GM12892 (cell line): ENCODE results near the gene CCDC81. TPM values are rescaled to one million over a fixed set of nuclear protein-coding genes. Genes with fewer than 3 reads are reported as not detected.
"Not testable (repeated sequence)": the region's sequence is repeated elsewhere in the genome, so short reads cannot be mapped to it uniquely, and the experiment has no call there.

Source experiments
- DNase-seq: peaks from one replicate; pipeline ENCODE4 v3.0.0; 2011; ENCODE audit not compliant: insufficient read length
- FAIRE-seq: peaks from 2 replicates; lab custom pipeline; 2011; peaks lifted over from hg19 to GRCh38; lab: Jason Lieb, UNC
- POLR2A ChIP-seq: IDR thresholded peaks from 2 replicates; pipeline ENCODE4 v1.6.1; 2011; ENCODE audit warnings: low read depth, low read length, control low read depth
- POLR2AphosphoS5 ChIP-seq: IDR thresholded peaks from 2 replicates; pipeline ENCODE4 v1.6.1; 2011; ENCODE audit warnings: low read depth, low read length, control low read depth
- TAF1 ChIP-seq: IDR thresholded peaks from 2 replicates; pipeline ENCODE4 v1.6.1; 2011; ENCODE audit warnings: low read depth, mild to moderate bottlenecking, control low read depth, low read length, borderline replicate concordance
- polyA plus RNA-seq: library from polyadenylated mRNA; unstranded; fragments of >200 nt; gene quantifications from one replicate; pipeline ENCODE4 v1.2.1, GENCODE V29; 2012; ENCODE audit warnings: missing spikeins, inconsistent platforms; ENCODE audit not compliant: missing spikeins

Gene CCDC81
- polyA plus RNA-seq: not detected

DNA sequence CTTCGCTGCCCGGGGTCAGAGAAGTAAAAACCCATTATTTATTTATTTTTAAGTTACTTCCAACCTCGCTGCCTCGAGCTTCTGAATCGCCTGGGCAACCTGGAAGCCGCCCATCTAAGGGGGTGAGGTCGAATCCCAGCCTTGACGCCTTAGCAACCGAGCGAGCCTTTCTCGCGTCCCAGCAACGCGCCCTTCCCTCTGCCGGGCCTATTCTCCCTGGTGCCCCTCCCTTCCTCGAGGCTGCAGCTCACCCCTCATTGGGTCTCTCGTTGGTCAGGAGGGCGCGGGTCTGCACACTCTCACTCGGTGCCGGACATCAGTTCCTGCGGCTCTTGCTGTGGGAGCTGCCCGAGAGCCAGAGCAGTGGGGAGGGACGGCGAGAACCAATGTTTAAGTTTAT, at the start of gene CCDC81:
CCDC81 (plus strand) TSS at position 302 of the 400 bp plus-strand sequence. CDS start 277 bp downstream, outside the sequence.
- no peak for TF ChIP-seq TAF1
- TF ChIP-seq POLR2A: no peak
- no peak for TF ChIP-seq POLR2AphosphoS5
- DNase-seq (no peak), FAIRE-seq (no peak)

DNA sequence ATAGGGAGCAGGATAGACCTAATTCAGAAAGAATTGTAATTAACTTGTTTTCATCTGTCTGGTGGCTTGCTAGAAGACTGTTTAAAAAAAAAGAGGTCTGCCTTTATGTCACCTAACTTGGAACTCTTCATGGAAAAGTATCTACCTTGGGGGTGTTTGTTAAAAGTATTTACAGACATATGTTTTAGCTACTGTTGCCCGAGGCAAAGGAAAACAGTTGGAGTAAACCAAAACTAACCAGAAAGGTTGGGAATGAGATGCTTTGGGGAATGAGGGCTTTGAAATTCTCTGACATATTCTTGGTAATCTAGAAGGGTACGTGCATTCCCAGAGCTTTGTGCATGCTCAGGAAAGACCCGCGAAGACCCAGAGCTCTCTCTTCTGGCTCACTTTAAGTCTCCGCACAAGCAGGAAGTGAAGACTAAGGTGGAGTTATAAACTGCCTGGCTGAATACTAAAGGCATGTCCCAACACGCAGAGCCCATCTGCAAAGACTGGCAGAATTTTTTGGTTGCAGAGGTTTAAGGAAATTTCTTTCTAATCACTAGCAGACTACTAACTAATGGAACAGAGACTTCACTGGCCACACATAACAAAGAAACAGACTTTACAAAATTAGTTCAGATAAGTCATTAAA, 39.4 kb upstream of the CCDC81 start:
- FAIRE-seq: no peak
- DNase-seq: no peak
- TF ChIP-seq TAF1 (no peak), POLR2A (no peak), POLR2AphosphoS5 (no peak)

DNA sequence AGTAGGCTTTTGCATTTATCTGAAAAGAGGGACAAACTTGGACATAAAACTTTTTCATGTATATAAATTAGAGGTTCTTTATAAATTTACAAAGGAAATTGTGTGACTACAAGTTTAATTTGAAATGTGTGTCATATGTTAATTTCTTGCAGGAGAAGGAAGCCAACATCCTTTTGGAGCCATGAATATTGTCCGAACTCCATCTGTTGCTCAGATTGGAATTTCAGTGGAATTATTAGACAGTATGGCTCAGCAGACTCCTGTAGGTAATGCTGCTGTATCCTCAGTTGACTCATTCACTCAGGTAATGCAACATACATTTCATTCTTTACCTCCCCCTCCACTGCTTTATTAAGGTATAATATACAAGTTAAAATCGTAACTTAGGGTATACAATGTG, 37.5 kb upstream of the CCDC81 start:
- TF ChIP-seq POLR2AphosphoS5: no peak
- TF ChIP-seq POLR2A: no peak
- TF ChIP-seq TAF1: no peak
- FAIRE-seq (no peak), DNase-seq (no peak)

DNA sequence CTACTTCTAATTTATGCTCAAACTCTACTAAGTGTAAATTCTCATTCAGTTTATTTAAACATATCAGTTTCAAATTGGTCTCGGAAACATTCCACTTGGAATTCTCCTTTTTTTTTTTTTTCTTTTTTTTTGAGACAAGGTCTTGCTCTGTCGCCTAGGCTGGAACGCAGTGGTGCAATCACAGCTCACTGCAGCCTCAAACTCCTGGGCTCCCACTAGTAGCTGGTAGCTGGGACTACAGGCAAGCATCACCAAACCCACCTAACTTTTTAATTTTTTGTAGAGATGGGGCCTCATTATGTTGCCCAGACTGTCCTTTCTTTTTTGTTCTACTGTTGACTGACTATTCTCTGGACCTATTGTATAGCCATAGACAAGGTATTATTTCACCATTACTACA, 33.3 kb upstream of the CCDC81 start:
- FAIRE-seq (no peak), DNase-seq (no peak)
- TF ChIP-seq TAF1 (no peak), POLR2A (no peak), POLR2AphosphoS5 (no peak)

DNA sequence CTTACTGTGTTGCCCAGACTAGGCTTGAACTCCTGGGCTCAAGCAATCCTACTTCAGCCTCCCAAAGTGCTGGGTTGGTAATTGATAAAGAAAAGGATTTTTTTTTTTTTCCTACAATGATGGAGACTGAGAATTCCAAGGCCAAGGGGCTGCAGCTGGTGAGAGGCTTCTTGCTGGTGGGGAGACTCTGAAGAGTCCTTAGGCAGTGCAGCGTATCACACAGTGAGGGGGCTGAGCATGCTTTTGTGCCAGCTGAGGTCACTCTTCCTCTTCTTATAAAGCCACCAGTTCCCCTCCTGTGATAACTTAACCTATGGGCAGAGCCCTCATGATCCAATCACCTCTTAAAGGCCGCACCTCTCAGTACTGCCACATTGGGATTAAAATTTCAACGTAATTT, 28.2 kb upstream of the CCDC81 start:
- TF ChIP-seq POLR2A (no peak), TAF1 (no peak), POLR2AphosphoS5 (no peak)
- no peak for FAIRE-seq
- DNase-seq: no peak

DNA sequence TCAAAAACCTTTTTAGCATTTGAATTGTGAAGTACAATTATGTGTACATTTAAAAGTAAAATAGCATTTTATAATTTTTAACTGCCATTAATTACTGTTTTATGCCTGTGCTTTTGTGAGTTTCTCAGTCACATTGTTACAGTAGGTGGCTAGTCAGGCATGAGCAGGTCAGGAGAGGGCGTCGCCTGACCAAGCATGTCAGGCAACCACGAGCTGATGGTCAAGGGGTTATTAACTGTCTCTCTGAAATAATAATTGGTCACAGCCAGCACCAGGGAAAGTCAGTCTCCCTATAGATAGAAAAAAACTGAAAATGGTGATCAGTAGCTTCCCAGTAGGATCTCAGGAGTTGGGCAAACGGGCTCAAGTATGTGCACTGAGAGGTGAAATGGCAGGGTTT, 19.4 kb upstream of the CCDC81 start:
- DNase-seq (no peak), FAIRE-seq (no peak)
- TF ChIP-seq TAF1: no peak
- no peak for TF ChIP-seq POLR2A
- no peak for TF ChIP-seq POLR2AphosphoS5

DNA sequence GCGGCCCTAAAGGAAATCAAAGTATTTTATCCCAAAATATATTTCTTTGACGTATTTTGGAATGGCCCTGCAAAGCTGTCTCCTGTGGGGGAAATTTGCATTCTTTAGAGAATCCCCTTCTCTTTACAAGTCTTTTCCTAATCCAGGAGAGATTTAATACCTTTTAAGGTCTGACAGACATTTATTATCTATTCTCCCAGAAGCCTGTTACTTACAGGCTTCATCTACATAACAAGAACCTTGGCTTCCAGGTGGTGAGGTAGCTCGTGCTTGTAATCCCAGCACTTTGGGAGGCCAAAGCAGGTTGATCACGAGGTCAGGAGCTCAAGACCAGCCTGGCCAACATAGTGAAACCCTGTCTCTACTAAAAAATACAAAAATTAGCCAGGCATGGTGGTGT, 17.3 kb upstream of the CCDC81 start:
- not testable (repeated sequence) for FAIRE-seq, DNase-seq

DNA sequence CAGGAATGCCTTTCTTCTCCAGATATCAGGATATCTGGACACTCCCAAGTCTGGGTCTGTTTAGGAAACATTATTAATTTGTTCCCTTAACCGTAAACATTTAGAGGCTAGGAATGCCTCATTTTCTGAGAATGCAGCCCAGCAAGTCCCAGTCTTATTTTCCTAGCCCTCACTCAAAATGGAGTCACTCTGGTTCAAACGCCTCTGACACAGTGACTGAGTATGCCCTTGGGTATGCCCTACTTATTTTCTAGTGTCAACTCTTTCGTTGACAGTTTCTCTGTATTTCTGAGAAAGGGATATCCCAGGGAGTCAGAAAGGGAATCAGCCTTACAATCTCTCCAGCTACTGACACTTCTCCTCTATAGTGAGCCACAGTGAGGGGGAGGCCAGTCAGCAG, 16.0 kb upstream of the CCDC81 start:
- no peak for FAIRE-seq
- TF ChIP-seq TAF1 (no peak), POLR2AphosphoS5 (no peak), POLR2A (no peak)
- DNase-seq: no peak

DNA sequence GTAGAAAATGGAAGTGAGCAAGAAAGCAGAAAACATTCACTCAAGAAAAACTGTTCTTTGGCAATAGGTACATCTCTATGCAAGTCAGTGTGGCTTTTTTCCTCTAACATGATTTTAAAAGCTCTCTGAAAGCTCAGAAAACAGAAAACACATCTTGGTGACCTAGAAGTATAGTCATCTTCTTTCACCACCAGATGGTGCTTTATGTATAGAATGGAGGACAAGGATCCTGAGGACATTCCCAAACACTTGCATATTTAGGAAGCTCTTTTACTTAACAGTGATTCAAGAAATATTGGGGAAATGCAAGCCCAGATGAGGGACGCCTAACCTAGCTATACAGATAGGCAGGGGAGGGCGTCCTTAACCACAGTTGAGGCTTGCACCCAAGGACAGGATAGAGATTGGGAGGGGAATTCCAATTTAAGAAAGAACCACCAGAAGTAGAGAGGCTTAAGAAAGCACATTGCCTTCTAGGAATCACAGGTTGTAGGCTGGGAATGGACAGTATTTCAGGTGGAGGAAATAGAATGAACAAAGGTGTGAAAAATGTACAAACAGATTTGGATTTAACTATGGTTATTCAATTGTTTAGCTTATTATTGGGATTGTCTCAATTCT, 13.8 kb upstream of the CCDC81 start:
- no peak for TF ChIP-seq TAF1
- TF ChIP-seq POLR2AphosphoS5: no peak
- no peak for TF ChIP-seq POLR2A
- FAIRE-seq (no peak), DNase-seq (no peak)

DNA sequence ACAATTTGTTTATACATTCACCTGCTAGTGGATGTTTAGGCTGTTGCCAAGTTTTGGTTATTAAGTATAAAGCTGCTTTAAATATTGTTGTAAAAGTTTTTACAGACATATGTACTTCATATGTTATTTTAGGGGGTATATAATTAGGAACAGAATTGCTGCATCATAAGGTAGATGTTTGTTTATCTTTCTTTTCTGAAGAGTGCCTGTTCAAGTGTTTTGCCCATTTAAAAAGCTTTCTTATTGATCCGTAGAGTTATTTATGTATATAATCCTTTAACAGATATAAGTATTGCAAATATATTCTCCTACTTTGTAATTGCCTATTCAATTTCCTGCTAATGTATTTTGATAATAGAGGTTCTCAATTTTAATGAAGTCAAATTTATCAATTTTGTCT, 11.3 kb upstream of the CCDC81 start:
- FAIRE-seq: no peak
- DNase-seq: no peak
- TF ChIP-seq TAF1: no peak
- TF ChIP-seq POLR2AphosphoS5: no peak
- TF ChIP-seq POLR2A: no peak

DNA sequence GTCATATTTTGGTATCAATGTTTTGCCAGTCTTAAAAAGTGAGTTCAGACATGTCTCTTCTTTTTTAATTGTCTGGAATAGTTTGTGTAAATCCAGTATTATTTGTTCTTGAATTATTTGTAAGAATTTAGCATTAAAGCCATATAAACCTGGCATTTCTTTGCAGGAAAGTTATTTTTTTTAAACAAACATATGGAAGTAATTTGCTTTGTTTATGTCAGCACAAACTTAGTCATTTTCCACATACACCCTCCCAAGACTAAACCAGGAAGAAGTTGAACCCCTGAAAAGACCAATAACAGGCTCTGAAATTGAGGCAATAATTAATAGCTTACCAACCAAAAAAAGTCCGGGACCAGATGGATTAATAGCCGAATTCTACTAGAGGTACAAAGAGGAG, 9.1 kb upstream of the CCDC81 start:
- FAIRE-seq: no peak

DNA sequence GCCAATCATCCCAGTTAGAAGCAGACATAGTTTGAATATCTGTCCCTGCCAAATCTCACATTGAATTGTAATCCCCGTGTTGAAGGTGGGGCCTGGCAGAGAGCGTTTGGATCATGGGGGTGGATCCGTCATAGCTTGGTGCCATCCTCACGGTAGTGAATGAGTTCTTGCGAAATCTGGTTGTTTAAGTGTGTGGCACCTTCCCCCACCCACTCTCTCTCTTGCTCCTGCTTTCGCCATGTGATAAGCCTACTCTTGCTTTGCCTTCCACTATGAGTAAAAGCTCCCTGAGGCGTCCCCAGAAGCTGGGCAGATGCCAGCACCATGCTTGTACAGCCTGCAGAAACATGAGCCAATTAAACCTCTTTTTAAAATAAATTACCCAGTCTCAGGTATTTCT, 5.0 kb upstream of the CCDC81 start:
- no peak for FAIRE-seq

More for the DNA sequence above, 9.1 kb upstream of the CCDC81 start:
- no peak for DNase-seq
- no peak for TF ChIP-seq POLR2A
- TF ChIP-seq TAF1: no peak
- TF ChIP-seq POLR2AphosphoS5: no peak

DNA sequence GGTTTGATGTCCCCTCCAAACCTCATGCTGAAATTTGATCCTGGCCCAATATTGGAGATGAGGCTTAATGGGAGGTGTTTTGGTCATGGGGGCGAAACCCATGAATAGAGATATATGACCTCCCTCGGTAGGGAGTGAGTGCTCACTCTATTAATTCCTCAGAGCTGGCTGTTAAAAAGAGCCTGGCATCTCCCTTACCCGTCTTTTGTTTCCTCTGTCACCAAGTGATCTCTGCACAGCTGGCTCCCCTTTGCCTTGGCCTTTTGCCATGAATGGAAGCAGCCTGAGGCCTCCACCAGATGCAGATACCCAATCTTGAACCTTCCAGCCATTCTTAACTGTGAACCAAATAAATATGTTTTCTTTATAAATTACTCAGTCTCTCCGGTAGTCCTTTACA, 4.5 kb upstream of the CCDC81 start:
- FAIRE-seq (no peak), DNase-seq (no peak)
- TF ChIP-seq TAF1: no peak
- no peak for TF ChIP-seq POLR2AphosphoS5
- no peak for TF ChIP-seq POLR2A

More for the DNA sequence above, 5.0 kb upstream of the CCDC81 start:
- TF ChIP-seq POLR2AphosphoS5: no peak
- no peak for TF ChIP-seq TAF1
- no peak for TF ChIP-seq POLR2A
- DNase-seq: no peak
